Esophagus squamous epithelium (tissue), 5 donors: ENCODE data around the gene GLIS2. TPM values are rescaled to one million over a fixed set of nuclear protein-coding genes. Genes with fewer than 3 reads are reported as not detected.

ENCODE experiments used
- DNase-seq: peaks from one replicate; lab custom pipeline; 2025; lab: John Stamatoyannopoulos, UW
- H3K27ac ChIP-seq, 4 donors: fragments of 200-600 bp; sonication (generic); one replicate each; pipeline ENCODE4 v1.5.1; 2016 to 2019; ENCODE audit warnings: mild to moderate bottlenecking in 1 of 4
- H3K27me3 ChIP-seq, 4 donors: fragments of 200-600 bp; sonication (generic); 1 replicate in 3 of 4; 2 replicates in 1 of 4; pipeline versions ENCODE4 v1.5.1 to v1.6.0; 2017 to 2021; ENCODE audit warnings: antibody characterized with exemption in 1 of 4
- H3K36me3 ChIP-seq, 3 donors: fragments of 200-600 bp; sonication (generic); one replicate each; pipeline ENCODE4 v1.5.1; 2016 to 2019
- H3K4me1 ChIP-seq, 3 donors: fragments of 200-600 bp; sonication (generic); one replicate each; pipeline ENCODE4 v1.5.1; 2017 to 2019
- H3K4me3 ChIP-seq, 4 donors: fragments of 200-600 bp; sonication (generic); 1 replicate in 3 of 4; 2 replicates in 1 of 4; pipeline ENCODE4 v1.5.1; 2016 to 2019; ENCODE audit warnings: mild to moderate bottlenecking in 2 of 4, moderate library complexity in 1 of 4
- H3K9me3 ChIP-seq, 3 donors: fragments of 200-600 bp; sonication (generic); one replicate each; pipeline ENCODE4 v1.5.1; 2016 to 2019
- POLR2A ChIP-seq, 4 donors: fragments of 450-650 bp; IDR thresholded peaks; one replicate each; pipeline ENCODE4 v1.6.1; 2017; ENCODE audit warnings: antibody characterized with exemption in 4 of 4, mild to moderate bottlenecking in 4 of 4, moderate library complexity in 3 of 4
- WGBS, 2 donors: methylation state at CpG; one replicate each; pipeline ENCODE4 v1.1.5; 2018; 5-methylcytosine and 5-hydroxymethylcytosine counted together
- intact Hi-C: fragments of 100-400 bp; cut with DNase I; formaldehyde crosslinking; loops from one replicate; pipeline ENCODE4 v1.15.0; 2022
- total RNA-seq, 4 donors: library from RNA; depleted of rRNA; stranded (reverse); fragments of >200 nt; gene quantifications; one replicate each; pipeline ENCODE4 v1.1.0, GENCODE V29; 2016
- TF ChIP-seq, protein P1 (sequence below), 6 experiments: fragments of 450-650 bp in 4 of 6; fragments of 200-600 bp in 2 of 6; sonication (generic) in 2 of 6; IDR thresholded peaks; one replicate each; pipeline ENCODE4 v1.5.1; 2016 to 2019; ENCODE audit warnings: antibody characterized with exemption in 6 of 6, mild to moderate bottlenecking in 4 of 6, moderate library complexity in 4 of 6
- donor health status: DM: yes; HTN: yes; CAD: no.

GLIS2 gene
- total RNA-seq, 4 donors from 2014 or later, result 0.30 to 1.7 (median 0.67) TPM

DNA sequence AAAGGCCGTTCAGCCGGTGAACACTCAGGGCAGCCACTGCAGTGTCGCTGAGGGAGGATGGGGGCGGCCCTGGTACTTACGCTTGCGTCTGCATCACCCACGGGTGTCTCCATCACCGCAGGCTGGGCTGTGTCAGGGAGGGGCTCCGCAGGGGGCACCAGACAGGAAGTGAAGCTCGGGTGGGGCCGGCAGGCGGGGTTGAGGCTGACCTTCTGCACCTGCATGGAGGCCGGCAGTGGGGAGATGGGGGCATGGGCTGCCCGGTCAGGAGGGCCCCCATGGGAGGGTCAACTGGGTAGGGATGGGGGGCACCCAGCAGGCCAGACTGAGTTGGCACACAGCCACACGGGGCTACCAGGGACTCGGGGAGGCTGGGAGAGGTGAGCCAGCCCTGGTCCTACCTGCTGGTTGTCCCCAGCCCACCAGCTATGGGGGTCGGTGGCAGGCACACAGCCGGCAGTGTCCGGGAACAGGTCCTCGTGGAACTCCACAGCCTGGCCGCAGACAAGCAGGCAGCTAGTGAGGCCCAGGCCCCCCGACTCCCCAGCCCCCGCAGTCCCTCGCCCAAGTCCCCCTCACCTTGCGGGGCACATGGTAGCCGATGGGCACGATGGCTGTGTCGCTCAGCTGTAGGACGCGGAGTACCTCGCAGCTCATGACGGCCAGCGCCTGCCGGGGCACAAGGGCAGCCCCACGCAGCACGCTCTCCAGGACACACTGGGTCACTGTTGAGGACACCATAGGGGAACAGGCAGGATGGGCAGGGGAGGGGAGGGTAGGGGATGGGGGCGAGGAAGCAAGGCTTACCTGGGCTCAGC is 48.5 kb downstream of the GLIS2 start:
- intact Hi-C loops, result no loop called here
- no peaks in the 10 kb centered on the region for H3K27me3 ChIP-seq
- no peak overlapping the region for H3K4me3 ChIP-seq
- no peak overlapping the region for H3K27ac ChIP-seq
- no peaks in the 10 kb centered on the region for H3K9me3 ChIP-seq
- DNase-seq, result no peak
- peaks cover 5 to 59% (median 18%) of the 10 kb centered on the region in 3 donors for H3K36me3 ChIP-seq
- H3K4me1 ChIP-seq, result peaks cover 8 to 35% (median 13%) of the 10 kb centered on the region in 3 donors
- TF ChIP-seq, protein P1, sequence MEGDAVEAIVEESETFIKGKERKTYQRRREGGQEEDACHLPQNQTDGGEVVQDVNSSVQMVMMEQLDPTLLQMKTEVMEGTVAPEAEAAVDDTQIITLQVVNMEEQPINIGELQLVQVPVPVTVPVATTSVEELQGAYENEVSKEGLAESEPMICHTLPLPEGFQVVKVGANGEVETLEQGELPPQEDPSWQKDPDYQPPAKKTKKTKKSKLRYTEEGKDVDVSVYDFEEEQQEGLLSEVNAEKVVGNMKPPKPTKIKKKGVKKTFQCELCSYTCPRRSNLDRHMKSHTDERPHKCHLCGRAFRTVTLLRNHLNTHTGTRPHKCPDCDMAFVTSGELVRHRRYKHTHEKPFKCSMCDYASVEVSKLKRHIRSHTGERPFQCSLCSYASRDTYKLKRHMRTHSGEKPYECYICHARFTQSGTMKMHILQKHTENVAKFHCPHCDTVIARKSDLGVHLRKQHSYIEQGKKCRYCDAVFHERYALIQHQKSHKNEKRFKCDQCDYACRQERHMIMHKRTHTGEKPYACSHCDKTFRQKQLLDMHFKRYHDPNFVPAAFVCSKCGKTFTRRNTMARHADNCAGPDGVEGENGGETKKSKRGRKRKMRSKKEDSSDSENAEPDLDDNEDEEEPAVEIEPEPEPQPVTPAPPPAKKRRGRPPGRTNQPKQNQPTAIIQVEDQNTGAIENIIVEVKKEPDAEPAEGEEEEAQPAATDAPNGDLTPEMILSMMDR (IDR thresholded peaks at IDR 0.05), result no peak
- TF ChIP-seq POLR2A (IDR thresholded peaks at IDR 0.05), result no peak
- 78 to 88% methylated on average over 9 to 11 of the region's 37 CpGs for WGBS, 2 donors

DNA sequence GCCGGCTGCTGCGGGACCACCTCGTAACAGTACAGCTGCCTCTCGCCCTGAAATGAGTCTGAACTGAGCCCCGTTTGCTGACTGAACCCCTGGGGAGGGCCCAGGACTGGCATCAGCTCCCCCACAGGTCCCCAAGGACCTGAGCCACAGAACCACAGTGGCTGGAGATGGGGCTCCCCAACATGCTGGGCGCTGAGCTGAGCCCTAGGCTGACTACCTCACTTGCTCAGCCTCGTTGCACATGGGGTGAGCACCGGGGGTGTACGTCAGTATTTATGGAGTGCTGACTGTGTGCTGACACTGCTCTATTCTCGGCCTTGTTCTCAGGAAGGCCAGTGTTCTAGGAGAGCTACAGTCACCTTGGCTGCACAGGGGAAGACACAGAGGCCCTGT is 49.1 kb downstream of the GLIS2 start:
- Histone ChIP-seq H3K4me3 (no peak overlapping the region), H3K27me3 (no peaks in the 10 kb centered on the region), H3K9me3 (no peaks in the 10 kb centered on the region), H3K4me1 (peaks cover 13 to 40% (median 18%) of the 10 kb centered on the region in 3 donors), H3K27ac (no peak overlapping the region), H3K36me3 (peaks cover 5 to 57% (median 18%) of the 10 kb centered on the region in 3 donors)
- WGBS, 2 donors, result 100% methylated on average over 1 of the region's 10 CpGs; no CpG with 5 or more reads in 1 of the 2 donors
- no peak for DNase-seq
- TF ChIP-seq POLR2A (IDR thresholded peaks at IDR 0.05), result no peak
- TF ChIP-seq, protein P1 (IDR thresholded peaks at IDR 0.05), result no peak
- intact Hi-C loops, result no loop called here

DNA sequence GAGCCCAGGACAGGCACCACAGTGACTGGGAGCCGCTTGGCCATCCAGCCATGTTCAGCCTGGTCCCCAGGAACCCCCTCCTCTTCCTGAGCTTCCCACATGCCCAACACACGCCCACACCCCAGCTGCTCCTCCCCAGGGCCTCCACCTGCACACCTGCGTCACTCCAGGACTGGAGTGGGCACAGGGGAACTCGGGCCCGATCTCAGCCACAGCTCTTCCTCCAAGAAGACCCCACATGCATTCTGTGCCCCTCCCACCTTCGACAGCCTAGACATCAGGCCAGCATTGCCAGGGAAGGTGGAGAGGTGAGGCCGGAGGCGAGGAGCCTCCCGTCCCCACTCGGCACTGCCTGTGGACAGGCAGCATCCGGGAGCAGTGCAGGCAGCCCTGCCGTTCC is 49.7 kb downstream of the GLIS2 start:
- no peak overlapping the region for H3K27ac ChIP-seq
- H3K4me3 ChIP-seq, result no peak overlapping the region
- TF ChIP-seq, protein P1 (IDR thresholded peaks at IDR 0.05), result no peak
- no peak for TF ChIP-seq POLR2A (IDR thresholded peaks at IDR 0.05)
- no peaks in the 10 kb centered on the region for H3K9me3 ChIP-seq
- peaks cover 19 to 46% (median 24%) of the 10 kb centered on the region in 3 donors for H3K4me1 ChIP-seq
- no peaks in the 10 kb centered on the region for H3K27me3 ChIP-seq
- no peak for DNase-seq
- H3K36me3 ChIP-seq, result peaks cover 5 to 52% (median 18%) of the 10 kb centered on the region in 3 donors
- intact Hi-C loops, result no loop called here
- 93 to 96% methylated on average over 4 to 7 of the region's 12 CpGs for WGBS, 2 donors

DNA sequence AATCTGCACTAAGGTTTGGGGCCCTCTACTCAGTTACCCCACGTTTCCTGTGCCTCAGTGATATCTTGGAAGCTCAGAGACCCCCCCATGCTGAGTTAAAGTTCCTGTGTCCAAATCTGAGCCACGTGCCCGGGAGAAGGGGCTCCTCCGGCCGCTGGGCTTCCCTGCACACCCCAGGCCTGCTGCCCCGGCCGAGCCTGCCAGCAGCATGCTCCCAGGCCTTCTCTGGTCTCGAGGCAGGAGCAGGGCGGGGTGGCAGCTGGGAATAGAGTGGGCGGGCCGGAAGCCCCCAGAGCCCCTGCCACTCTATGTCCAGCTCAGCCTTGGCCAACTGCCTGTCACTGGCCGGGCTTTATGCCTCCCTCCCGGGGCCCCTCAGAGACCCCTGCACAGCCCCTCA is 50.1 kb downstream of the GLIS2 start:
- H3K9me3 ChIP-seq, result no peaks in the 10 kb centered on the region
- no peak overlapping the region for H3K27ac ChIP-seq
- WGBS, 2 donors, result 83 to 93% methylated on average over 2 to 4 of the region's 13 CpGs
- no peak overlapping the region for H3K4me3 ChIP-seq
- peaks cover 23 to 50% (median 28%) of the 10 kb centered on the region in 3 donors for H3K4me1 ChIP-seq
- TF ChIP-seq, protein P1 (IDR thresholded peaks at IDR 0.05), result no peak
- TF ChIP-seq POLR2A (IDR thresholded peaks at IDR 0.05), result no peak
- H3K27me3 ChIP-seq, result no peaks in the 10 kb centered on the region
- no peak for DNase-seq
- H3K36me3 ChIP-seq, result peaks cover 5 to 49% (median 17%) of the 10 kb centered on the region in 3 donors
- intact Hi-C loops, result no loop called here

DNA sequence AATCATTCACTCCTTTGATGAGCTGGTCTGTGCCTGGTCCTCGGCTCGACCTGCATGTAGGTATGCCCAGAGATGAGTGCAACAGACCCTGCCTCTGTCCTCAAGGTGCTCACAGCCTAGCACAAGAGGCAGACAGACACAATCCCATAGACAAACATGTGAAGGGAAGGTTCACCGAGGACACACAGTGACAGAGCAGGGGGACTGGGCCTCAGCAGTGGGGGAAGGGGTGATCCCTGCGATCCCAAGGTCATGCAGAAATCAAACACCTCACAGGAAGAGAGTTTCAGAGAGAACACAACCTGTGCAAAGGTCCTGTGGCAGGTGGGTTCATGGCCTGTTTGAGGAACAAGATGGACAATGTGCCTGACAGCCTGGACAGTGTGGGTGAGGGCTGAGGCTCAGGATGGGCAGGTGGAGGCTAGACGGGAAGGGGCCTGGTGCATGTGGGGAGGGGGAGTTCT is 51.6 kb downstream of the GLIS2 start:
- no peak for DNase-seq
- Histone ChIP-seq H3K27me3 (no peaks in the 10 kb centered on the region), H3K4me3 (no peak overlapping the region), H3K27ac (peak overlapping the region in 1 of 4 donors; percentile 7), H3K36me3 (peaks cover 0 to 35% (median 13%) of the 10 kb centered on the region in 3 donors), H3K9me3 (no peaks in the 10 kb centered on the region), H3K4me1 (peaks cover 29 to 61% (median 37%) of the 10 kb centered on the region in 3 donors)
- WGBS, 2 donors, result 93 to 97% methylated on average over 3 to 4 of the region's 5 CpGs
- intact Hi-C loops, result no loop called here
- no peak for TF ChIP-seq POLR2A (IDR thresholded peaks at IDR 0.05)
- TF ChIP-seq, protein P1 (IDR thresholded peaks at IDR 0.05), result no peak
